ENCODE measurements around the gene CCL24. TPM values are rescaled to one million over a fixed set of nuclear protein-coding genes. Genes with fewer than 3 reads are reported as not detected.

CCL24 gene
- total RNA-seq, 1 donor from 2014 or later = not detected

DNA sequence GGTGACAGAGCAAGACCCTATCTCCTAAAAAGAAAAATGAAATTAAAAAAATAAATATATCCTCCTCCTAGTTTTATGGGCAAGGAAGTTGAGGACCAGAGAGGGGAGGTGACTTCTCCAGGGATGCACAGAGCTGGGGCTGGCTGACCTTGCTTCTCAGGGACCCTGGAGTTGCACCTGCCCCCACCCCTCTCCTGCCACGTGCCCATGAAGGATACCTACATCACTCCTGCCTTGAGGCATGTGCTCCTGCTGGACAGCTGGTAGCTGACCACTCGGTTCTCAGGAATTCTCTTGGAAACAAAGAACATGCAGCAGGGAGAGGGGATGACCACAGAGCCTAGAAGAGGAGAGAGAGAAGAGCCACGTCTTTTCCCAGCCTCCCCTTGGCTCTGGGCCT is 522 bp downstream of the CCL24 start:
- TF ChIP-seq, protein P1, sequence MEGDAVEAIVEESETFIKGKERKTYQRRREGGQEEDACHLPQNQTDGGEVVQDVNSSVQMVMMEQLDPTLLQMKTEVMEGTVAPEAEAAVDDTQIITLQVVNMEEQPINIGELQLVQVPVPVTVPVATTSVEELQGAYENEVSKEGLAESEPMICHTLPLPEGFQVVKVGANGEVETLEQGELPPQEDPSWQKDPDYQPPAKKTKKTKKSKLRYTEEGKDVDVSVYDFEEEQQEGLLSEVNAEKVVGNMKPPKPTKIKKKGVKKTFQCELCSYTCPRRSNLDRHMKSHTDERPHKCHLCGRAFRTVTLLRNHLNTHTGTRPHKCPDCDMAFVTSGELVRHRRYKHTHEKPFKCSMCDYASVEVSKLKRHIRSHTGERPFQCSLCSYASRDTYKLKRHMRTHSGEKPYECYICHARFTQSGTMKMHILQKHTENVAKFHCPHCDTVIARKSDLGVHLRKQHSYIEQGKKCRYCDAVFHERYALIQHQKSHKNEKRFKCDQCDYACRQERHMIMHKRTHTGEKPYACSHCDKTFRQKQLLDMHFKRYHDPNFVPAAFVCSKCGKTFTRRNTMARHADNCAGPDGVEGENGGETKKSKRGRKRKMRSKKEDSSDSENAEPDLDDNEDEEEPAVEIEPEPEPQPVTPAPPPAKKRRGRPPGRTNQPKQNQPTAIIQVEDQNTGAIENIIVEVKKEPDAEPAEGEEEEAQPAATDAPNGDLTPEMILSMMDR (IDR thresholded peaks at IDR 0.05; ENCODE audit: unreplicated experiment) = no peak
- no peak for DNase-seq (ENCODE audit: low spot score)
- Mint-ChIP-seq H3K4me3 (ENCODE audit: unreplicated experiment) (no peak overlapping the region), H3K4me1 (ENCODE audit: unreplicated experiment) (no peaks in the 10 kb centered on the region), H3K9me3 (ENCODE audit: unreplicated experiment) (no peaks in the 10 kb centered on the region), H3K27me3 (ENCODE audit: unreplicated experiment) (no peaks in the 10 kb centered on the region), H3K36me3 (ENCODE audit: low read depth, unreplicated experiment) (no peaks in the 10 kb centered on the region), H3K27ac (ENCODE audit: unreplicated experiment) (no peak overlapping the region)

DNA sequence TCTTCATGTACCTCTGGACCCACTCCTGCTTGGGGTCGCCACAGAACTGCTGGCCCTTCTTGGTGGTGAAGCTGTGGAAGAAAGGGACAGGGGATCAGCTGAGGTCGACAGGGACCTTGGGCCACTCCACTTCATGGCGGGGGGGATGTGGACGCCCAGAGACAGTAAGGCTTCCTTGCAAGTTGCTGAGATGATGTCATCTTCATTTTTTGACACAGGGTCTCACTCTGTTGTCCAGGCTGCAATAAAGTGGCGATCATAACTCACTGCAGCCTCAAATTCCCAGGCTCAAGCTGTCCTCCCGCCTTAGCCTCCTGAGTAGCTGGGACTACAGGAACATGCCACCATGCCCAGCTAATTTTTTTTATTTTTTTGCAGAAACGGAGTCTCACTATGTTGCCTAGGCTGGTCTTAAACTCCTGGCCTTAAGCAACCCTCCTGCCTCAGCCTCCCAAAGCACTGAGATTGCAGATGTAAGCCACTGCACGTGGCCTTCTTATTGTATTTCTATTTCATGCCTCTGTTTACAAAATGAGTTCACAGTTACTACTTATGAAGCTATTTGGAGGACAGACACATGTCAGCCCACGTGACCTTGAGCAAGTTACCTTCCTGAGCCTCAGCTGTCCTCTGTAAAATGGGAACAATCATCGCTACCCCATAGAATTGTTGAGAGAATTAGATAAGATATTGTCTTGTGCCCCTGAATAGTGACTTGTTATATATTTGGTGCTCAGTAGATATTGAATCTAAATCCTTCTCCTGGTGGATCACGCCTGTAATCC is 1.5 kb downstream of the CCL24 start:
- Mint-ChIP-seq H3K9me3 (ENCODE audit: unreplicated experiment) (no peaks in the 10 kb centered on the region), H3K36me3 (ENCODE audit: low read depth, unreplicated experiment) (no peaks in the 10 kb centered on the region), H3K4me3 (ENCODE audit: unreplicated experiment) (no peak overlapping the region), H3K27ac (ENCODE audit: unreplicated experiment) (no peak overlapping the region), H3K4me1 (ENCODE audit: unreplicated experiment) (no peaks in the 10 kb centered on the region), H3K27me3 (ENCODE audit: unreplicated experiment) (no peaks in the 10 kb centered on the region)
- DNase-seq (ENCODE audit: low spot score) = no peak
- TF ChIP-seq, protein P1 (IDR thresholded peaks at IDR 0.05; ENCODE audit: unreplicated experiment) = no peak

DNA sequence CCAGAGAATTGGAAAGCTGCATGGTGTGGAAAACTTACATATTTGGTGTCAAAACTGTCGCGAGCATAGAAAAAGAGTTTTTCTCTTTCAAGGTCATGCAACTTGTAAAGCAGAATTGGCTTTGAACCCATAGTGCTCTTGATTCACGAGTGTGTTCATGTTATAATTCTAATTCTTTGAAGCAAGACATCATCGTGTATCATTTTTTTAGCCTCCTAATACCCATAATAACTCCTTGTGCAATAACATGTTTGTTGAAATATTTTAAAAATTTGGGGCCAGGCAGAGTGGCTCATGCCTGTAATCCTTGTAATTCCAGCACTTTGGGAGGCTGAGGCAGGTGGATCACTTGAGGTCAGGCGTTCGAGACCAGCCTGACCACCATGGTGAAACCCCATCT is 4.2 kb downstream of the CCL24 start:
- Mint-ChIP-seq H3K36me3 (ENCODE audit: low read depth, unreplicated experiment) (no peaks in the 10 kb centered on the region), H3K9me3 (ENCODE audit: unreplicated experiment) (no peaks in the 10 kb centered on the region), H3K4me3 (ENCODE audit: unreplicated experiment) (no peak overlapping the region), H3K27me3 (ENCODE audit: unreplicated experiment) (no peaks in the 10 kb centered on the region), H3K27ac (ENCODE audit: unreplicated experiment) (no peak overlapping the region), H3K4me1 (ENCODE audit: unreplicated experiment) (no peaks in the 10 kb centered on the region)
- TF ChIP-seq, protein P1 (IDR thresholded peaks at IDR 0.05; ENCODE audit: unreplicated experiment) = no peak
- DNase-seq (ENCODE audit: low spot score) = no peak

DNA sequence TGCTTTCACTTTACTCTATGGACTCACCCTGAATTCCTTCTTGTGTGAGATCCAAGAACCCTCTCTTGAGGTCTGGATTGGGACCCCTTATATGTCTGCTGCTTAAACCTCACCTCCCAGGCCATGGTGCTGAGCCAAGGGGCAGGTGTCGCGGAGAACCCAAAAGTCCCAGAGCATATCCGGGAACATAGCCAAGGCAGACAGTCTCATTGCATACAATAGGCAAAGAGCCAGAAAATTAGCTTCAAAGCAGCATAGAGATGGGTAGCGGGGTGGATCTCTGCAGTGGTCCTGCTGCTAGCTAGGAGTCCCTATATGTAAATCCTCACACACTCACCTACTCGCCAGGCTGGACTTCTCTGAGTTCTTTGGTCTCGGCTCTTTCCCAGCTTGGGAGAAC is 5.5 kb downstream of the CCL24 start:
- no peak for DNase-seq (ENCODE audit: low spot score)
- Mint-ChIP-seq H3K36me3 (ENCODE audit: low read depth, unreplicated experiment) (no peaks in the 10 kb centered on the region), H3K4me3 (ENCODE audit: unreplicated experiment) (no peak overlapping the region), H3K4me1 (ENCODE audit: unreplicated experiment) (no peaks in the 10 kb centered on the region), H3K27me3 (ENCODE audit: unreplicated experiment) (peaks cover 2% of the 10 kb centered on the region), H3K9me3 (ENCODE audit: unreplicated experiment) (no peaks in the 10 kb centered on the region), H3K27ac (ENCODE audit: unreplicated experiment) (no peak overlapping the region)
- TF ChIP-seq, protein P1 (IDR thresholded peaks at IDR 0.05; ENCODE audit: unreplicated experiment) = no peak

DNA sequence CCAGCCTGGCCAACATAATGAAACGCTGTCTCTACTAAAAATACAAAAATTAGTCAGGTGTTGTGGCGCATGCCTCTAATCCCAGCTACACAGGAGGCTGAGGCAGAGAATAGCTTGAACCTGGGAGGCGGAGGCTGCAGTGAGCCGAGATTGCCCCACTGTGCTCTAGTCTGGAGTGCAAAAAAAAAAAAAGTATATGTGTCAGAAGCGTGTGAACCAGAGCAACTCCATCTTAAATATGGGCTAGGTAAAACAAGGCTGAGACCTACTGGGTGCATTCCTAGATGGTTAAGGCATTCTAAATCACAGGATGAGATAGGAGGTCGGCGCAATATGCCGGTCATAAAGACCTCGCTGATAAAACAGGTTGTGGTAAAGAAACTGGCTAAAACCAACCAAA is 6.2 kb downstream of the CCL24 start:
- Mint-ChIP-seq H3K27ac (ENCODE audit: unreplicated experiment) (no peak overlapping the region), H3K4me1 (ENCODE audit: unreplicated experiment) (no peaks in the 10 kb centered on the region), H3K27me3 (ENCODE audit: unreplicated experiment) (peaks cover 2% of the 10 kb centered on the region), H3K9me3 (ENCODE audit: unreplicated experiment) (no peaks in the 10 kb centered on the region), H3K36me3 (ENCODE audit: low read depth, unreplicated experiment) (no peaks in the 10 kb centered on the region), H3K4me3 (ENCODE audit: unreplicated experiment) (no peak overlapping the region)
- TF ChIP-seq, protein P1 (IDR thresholded peaks at IDR 0.05; ENCODE audit: unreplicated experiment) = no peak
- no peak for DNase-seq (ENCODE audit: low spot score)
